H9 (cell line): ENCODE measurements around the gene PIP4K2A. TPM values are rescaled to one million over a fixed set of nuclear protein-coding genes. Genes with fewer than 3 reads are reported as not detected.

Experiments used
- DNase-seq: peaks from one replicate; pipeline ENCODE4 v3.0.0-alpha.2; 2017
- H2AFZ ChIP-seq: one replicate; pipeline ENCODE4 v1.6.1; 2013; ENCODE audit warnings: mild to moderate bottlenecking, low read length, control low read depth, moderate library complexity
- H2AK5ac ChIP-seq: 2 replicates; pipeline ENCODE4 v1.6.1; 2013; ENCODE audit warnings: low read length, control low read depth, mixed read lengths; ENCODE audit not compliant: insufficient read length
- H2BK120ac ChIP-seq: one replicate; pipeline ENCODE4 v1.6.1; 2013; ENCODE audit warnings: low read depth, mild to moderate bottlenecking, low read length, control low read depth, inconsistent platforms; ENCODE audit not compliant: poor library complexity, severe bottlenecking
- H2BK12ac ChIP-seq: 2 replicates; pipeline ENCODE4 v1.6.1; 2013; ENCODE audit warnings: low read length, control low read depth, mixed read lengths, low read depth; ENCODE audit not compliant: insufficient read length
- H2BK15ac ChIP-seq: 2 replicates; pipeline ENCODE4 v1.6.1; 2013; ENCODE audit warnings: low read depth, low read length, control low read depth
- H2BK20ac ChIP-seq: one replicate; pipeline ENCODE4 v1.6.1; 2013; ENCODE audit warnings: low read depth, mild to moderate bottlenecking, low read length, control low read depth, inconsistent platforms; ENCODE audit not compliant: poor library complexity, severe bottlenecking
- H2BK5ac ChIP-seq: 2 replicates; pipeline ENCODE4 v1.6.1; 2013; ENCODE audit warnings: low read length, control low read depth, mixed read lengths; ENCODE audit not compliant: insufficient read length
- H3K14ac ChIP-seq: 2 replicates; pipeline ENCODE4 v1.6.1; 2013; ENCODE audit warnings: low read length, control low read depth; ENCODE audit not compliant: insufficient read depth
- H3K18ac ChIP-seq: 2 replicates; pipeline ENCODE4 v1.6.1; 2013; ENCODE audit warnings: low read depth, mild to moderate bottlenecking, mixed read lengths, low read length, control low read depth; ENCODE audit not compliant: insufficient read length
- H3K23ac ChIP-seq: 2 replicates; pipeline ENCODE4 v1.6.1; 2013; ENCODE audit warnings: low read length, control low read depth, mixed read lengths, low read depth; ENCODE audit not compliant: insufficient read length
- H3K23me2 ChIP-seq: 2 replicates; pipeline ENCODE4 v1.6.1; 2013; ENCODE audit warnings: low read depth, mild to moderate bottlenecking, mixed read lengths, low read length, control low read depth; ENCODE audit not compliant: insufficient read length, poor library complexity, severe bottlenecking
- H3K27ac ChIP-seq: 2 replicates; pipeline ENCODE4 v1.5.1; 2013; ENCODE audit warnings: low read length, control low read depth, mixed read lengths, low read depth; ENCODE audit not compliant: insufficient read length
- H3K27me3 ChIP-seq: 2 replicates; pipeline ENCODE4 v1.6.1; 2013; ENCODE audit warnings: low read length, control low read depth, inconsistent platforms; ENCODE audit not compliant: insufficient read depth
- H3K4ac ChIP-seq: 2 replicates; pipeline ENCODE4 v1.6.1; 2013; ENCODE audit warnings: low read depth, mild to moderate bottlenecking, control low read depth, inconsistent platforms, low read length, moderate library complexity
- H3K4me1 ChIP-seq: 2 replicates; pipeline ENCODE4 v1.6.1; 2013; ENCODE audit warnings: low read length, control low read depth, inconsistent platforms; ENCODE audit not compliant: insufficient read depth
- H3K4me2 ChIP-seq: 2 replicates; pipeline ENCODE4 v1.6.1; 2013; ENCODE audit warnings: low read length, control low read depth, mixed read lengths; ENCODE audit not compliant: insufficient read length, insufficient read depth
- H3K56ac ChIP-seq: 2 replicates; pipeline ENCODE4 v1.6.1; 2013; ENCODE audit warnings: low read depth, mild to moderate bottlenecking, mixed read lengths, low read length, control low read depth; ENCODE audit not compliant: insufficient read length
- H3K79me1 ChIP-seq: 2 replicates; pipeline ENCODE4 v1.6.1; 2013; ENCODE audit warnings: low read depth, mild to moderate bottlenecking, moderate library complexity, low read length, control low read depth, inconsistent platforms; ENCODE audit not compliant: insufficient read depth, poor library complexity, severe bottlenecking
- H3K79me2 ChIP-seq: 2 replicates; pipeline ENCODE4 v1.6.1; 2013; ENCODE audit warnings: low read length, control low read depth, inconsistent platforms; ENCODE audit not compliant: insufficient read depth
- H3K9ac ChIP-seq: 2 replicates; pipeline ENCODE4 v1.6.1; 2013; ENCODE audit warnings: low read length, control low read depth, mixed read lengths; ENCODE audit not compliant: insufficient read length; ENCODE audit errors: extremely low read depth
- H3K9me3 ChIP-seq: one replicate; pipeline ENCODE4 v1.6.1; 2013; ENCODE audit warnings: low read depth, low read length, inconsistent platforms; ENCODE audit not compliant: control insufficient read depth
- H3T11ph ChIP-seq: one replicate; pipeline ENCODE4 v1.6.1; 2013; ENCODE audit warnings: mild to moderate bottlenecking, low read length, control low read depth, inconsistent platforms
- H4K20me1 ChIP-seq: one replicate; pipeline ENCODE4 v1.6.1; 2013; ENCODE audit not compliant: control insufficient read depth, insufficient read length, insufficient read depth
- H4K5ac ChIP-seq: 2 replicates; pipeline ENCODE4 v1.6.1; 2013; ENCODE audit warnings: low read depth, mild to moderate bottlenecking, mixed read lengths, low read length, control low read depth; ENCODE audit not compliant: insufficient read length
- H4K8ac ChIP-seq: replicated peaks from 2 replicates; pipeline ENCODE4 v1.6.1; 2013; ENCODE audit warnings: low read length, control low read depth, mixed read lengths, low read depth; ENCODE audit not compliant: insufficient read length
- H4K91ac ChIP-seq: 2 replicates; pipeline ENCODE4 v1.6.1; 2013; ENCODE audit warnings: low read depth, mild to moderate bottlenecking, moderate library complexity, mixed read lengths, low read length, control low read depth; ENCODE audit not compliant: insufficient read length
- H3K27ac Mint-ChIP-seq, 3 experiments: 2 replicates in 2 of 3; 3 replicates in 1 of 3; pipeline ENCODE4 v1.8.0; 2020 to 2021; ENCODE audit warnings: mixed read lengths in 3 of 3, mild to moderate bottlenecking in 1 of 3, moderate library complexity in 1 of 3
- H3K27me3 Mint-ChIP-seq: 2 replicates; pipeline ENCODE4 v1.8.0; 2021; ENCODE audit warnings: low read depth, mild to moderate bottlenecking, moderate library complexity, mixed read lengths
- H3K36me3 Mint-ChIP-seq, 3 experiments: 2 replicates in 2 of 3; 3 replicates in 1 of 3; pipeline ENCODE4 v1.8.0; 2020 to 2021; ENCODE audit warnings: low read depth in 3 of 3, mixed read lengths in 3 of 3; ENCODE audit not compliant: insufficient read depth in 1 of 3
- H3K4me1 Mint-ChIP-seq, 2 experiments: 2 replicates each; pipeline ENCODE4 v1.8.0; 2020; ENCODE audit warnings: mixed read lengths in 2 of 2
- H3K4me3 Mint-ChIP-seq, 2 experiments: 2 replicates in 1 of 2; 3 replicates in 1 of 2; pipeline ENCODE4 v1.8.0; 2020 to 2021; ENCODE audit warnings: mild to moderate bottlenecking in 2 of 2, mixed read lengths in 2 of 2, moderate library complexity in 1 of 2
- H3K9me3 Mint-ChIP-seq, 2 experiments: 2 replicates in 1 of 2; 3 replicates in 1 of 2; pipeline ENCODE4 v1.8.0; 2020; ENCODE audit warnings: mild to moderate bottlenecking in 2 of 2, mixed read lengths in 2 of 2, moderate library complexity in 1 of 2
- CTCF ChIP-seq: fragments of 200-600 bp; sonication (generic); conservative IDR thresholded peaks from 3 replicates; pipeline ENCODE4 v1.8.0; 2021; ENCODE audit warnings: antibody characterized with exemption, mild to moderate bottlenecking
- WGBS: extraction: QIAGEN DNeasy Blood & Tissue Kit; methylation state at CpG from one replicate; pipeline ENCODE4 v1.1.7; 2013; ENCODE audit warnings: missing lambda C conversion rate, low lambda C conversion rate, mixed read lengths; ENCODE audit not compliant: insufficient read length; ENCODE audit errors: extremely low coverage; 5-methylcytosine and 5-hydroxymethylcytosine counted together
- total RNA-seq: library from RNA; stranded (reverse); gene quantifications from 2 replicates; pipeline ENCODE4 v1.2.1, GENCODE V29; 2021

Gene PIP4K2A
- total RNA-seq, 1 experiment from 2014 or later = 33.6 TPM

GRCh38 chr10:22740180-22740579 lies 25.8 kb upstream of the PIP4K2A start:
- H3K9ac ChIP-seq = no peak overlapping the region
- H3K4me2 ChIP-seq = no peak overlapping the region
- no peak overlapping the region for H2AK5ac ChIP-seq
- H4K5ac ChIP-seq = no peak overlapping the region
- H3K14ac ChIP-seq = no peak overlapping the region
- TF ChIP-seq CTCF = no peak
- DNase-seq = no peak
- H3K4ac ChIP-seq = no peak overlapping the region
- no peaks in the 10 kb centered on the region for H3K79me2 ChIP-seq
- H2BK12ac ChIP-seq = no peak overlapping the region
- no peaks in the 10 kb centered on the region for H3K4me1 Mint-ChIP-seq
- H3K56ac ChIP-seq = no peak overlapping the region
- H3K23me2 ChIP-seq = no peaks in the 10 kb centered on the region
- H3K79me1 ChIP-seq = no peaks in the 10 kb centered on the region
- no peak overlapping the region for H2BK5ac ChIP-seq
- no peak overlapping the region; the same call in 1 of the 2 replicates for H2BK15ac ChIP-seq
- no peak overlapping the region for H3T11ph ChIP-seq
- H4K8ac ChIP-seq = no peak overlapping the region
- no peak overlapping the region for H4K91ac ChIP-seq
- no CpG with 5 or more reads among the region's 2 CpGs for WGBS
- peaks cover 0 to 3% of the 10 kb centered on the region in 2 experiments; a peak in 1 of 5 replicates for H3K9me3 Mint-ChIP-seq
- no peak overlapping the region for H2BK20ac ChIP-seq
- no peaks in the 10 kb centered on the region for H3K27me3 ChIP-seq
- no peaks in the 10 kb centered on the region for H4K20me1 ChIP-seq
- no peaks in the 10 kb centered on the region for H3K9me3 ChIP-seq
- no peaks in the 10 kb centered on the region for H3K4me1 ChIP-seq
- H2BK120ac ChIP-seq = no peak overlapping the region
- no peak overlapping the region for H3K27ac Mint-ChIP-seq
- H3K27me3 Mint-ChIP-seq = peaks cover 2% of the 10 kb centered on the region; the same call in 1 of the 2 replicates
- H3K23ac ChIP-seq = no peak overlapping the region
- H2AFZ ChIP-seq = no peak overlapping the region
- no peak overlapping the region for H3K18ac ChIP-seq
- H3K36me3 Mint-ChIP-seq = peaks cover 0 to 4% (median 2%) of the 10 kb centered on the region in 3 experiments; a peak in 4 of 7 replicates
- no peak overlapping the region for H3K4me3 Mint-ChIP-seq
- no peak overlapping the region for H3K27ac ChIP-seq
